ENCODE measurements around the gene NHLRC3.

- TF ChIP-seq, protein P1, sequence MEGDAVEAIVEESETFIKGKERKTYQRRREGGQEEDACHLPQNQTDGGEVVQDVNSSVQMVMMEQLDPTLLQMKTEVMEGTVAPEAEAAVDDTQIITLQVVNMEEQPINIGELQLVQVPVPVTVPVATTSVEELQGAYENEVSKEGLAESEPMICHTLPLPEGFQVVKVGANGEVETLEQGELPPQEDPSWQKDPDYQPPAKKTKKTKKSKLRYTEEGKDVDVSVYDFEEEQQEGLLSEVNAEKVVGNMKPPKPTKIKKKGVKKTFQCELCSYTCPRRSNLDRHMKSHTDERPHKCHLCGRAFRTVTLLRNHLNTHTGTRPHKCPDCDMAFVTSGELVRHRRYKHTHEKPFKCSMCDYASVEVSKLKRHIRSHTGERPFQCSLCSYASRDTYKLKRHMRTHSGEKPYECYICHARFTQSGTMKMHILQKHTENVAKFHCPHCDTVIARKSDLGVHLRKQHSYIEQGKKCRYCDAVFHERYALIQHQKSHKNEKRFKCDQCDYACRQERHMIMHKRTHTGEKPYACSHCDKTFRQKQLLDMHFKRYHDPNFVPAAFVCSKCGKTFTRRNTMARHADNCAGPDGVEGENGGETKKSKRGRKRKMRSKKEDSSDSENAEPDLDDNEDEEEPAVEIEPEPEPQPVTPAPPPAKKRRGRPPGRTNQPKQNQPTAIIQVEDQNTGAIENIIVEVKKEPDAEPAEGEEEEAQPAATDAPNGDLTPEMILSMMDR (conservative IDR thresholded peaks at IDR 0.05; ENCODE audit: low read depth, low read length): no peak
- TF ChIP-seq EZH2 (IDR thresholded peaks at IDR 0.05; ENCODE audit: low read length, unreplicated experiment): no peak
- TF ChIP-seq EZH2phosphoT487 (IDR thresholded peaks at IDR 0.05; ENCODE audit: borderline replicate concordance, low read length): no peak
These were observed 15.9 kb downstream of the NHLRC3 start for GRCh38 chr13:39054112-39054511.
